Adrenal gland (tissue), 12 donors: ENCODE measurements around the gene SIX3. TPM values are rescaled to one million over a fixed set of nuclear protein-coding genes. Genes with fewer than 3 reads are reported as not detected.

ENCODE experiments used
- DNase-seq, 7 donors: peaks; one replicate each; pipeline ENCODE4 v3.0.0-alpha.2; 2019 to 2020
- H3K27ac ChIP-seq, 5 donors: fragments of 200-600 bp; sonication (generic) in 4 of 5; 1 replicate in 3 of 5; 2 replicates in 2 of 5; pipeline versions ENCODE4 v1.5.1 to v1.8.0; 2016 to 2020; ENCODE audit warnings: mild to moderate bottlenecking in 1 of 5
- H3K27me3 ChIP-seq: fragments of 200-600 bp; 2 replicates; pipeline ENCODE4 v1.8.0; 2021
- H3K36me3 ChIP-seq, 2 donors: fragments of 200-600 bp; replicated peaks in 1 of 2; 1 replicate in 1 of 2; 2 replicates in 1 of 2; pipeline versions ENCODE4 v1.5.1 to v1.8.0; 2018 to 2022
- H3K4me1 ChIP-seq, 2 donors: fragments of 200-600 bp; replicated peaks in 1 of 2; 1 replicate in 1 of 2; 2 replicates in 1 of 2; pipeline versions ENCODE4 v1.5.1 to v1.8.0; 2018 to 2021
- H3K4me3 ChIP-seq, 4 donors: fragments of 200-600 bp; sonication (generic) in 3 of 4; one replicate each; pipeline ENCODE4 v1.5.1; 2016 to 2018
- H3K9me3 ChIP-seq, 3 donors: fragments of 200-600 bp; sonication (generic) in 1 of 3; replicated peaks in 1 of 3; 1 replicate in 2 of 3; 2 replicates in 1 of 3; pipeline versions ENCODE4 v1.5.1 to v1.8.0; 2016 to 2021
- CTCF ChIP-seq, 6 experiments: fragments of 450-650 bp in 4 of 6; fragments of 200-600 bp in 2 of 6; sonication (generic) in 1 of 6; IDR thresholded peaks; 1 replicate in 5 of 6; 2 replicates in 1 of 6; pipeline versions ENCODE4 v1.5.1 to v1.8.0; 2016 to 2021; ENCODE audit warnings: antibody characterized with exemption in 6 of 6, mild to moderate bottlenecking in 2 of 6, moderate library complexity in 1 of 6
- POLR2A ChIP-seq, 2 donors: fragments of 450-650 bp; IDR thresholded peaks; one replicate each; pipeline ENCODE4 v1.6.1; 2017; ENCODE audit warnings: antibody characterized with exemption in 2 of 2, mild to moderate bottlenecking in 2 of 2, moderate library complexity in 1 of 2
- WGBS, 4 donors: extraction: QIAGEN DNeasy Blood & Tissue Kit in 2 of 4; methylation state at CpG; one replicate each; pipeline versions ENCODE4 v1.1.5 to v1.1.7; 2013 to 2017; 5-methylcytosine and 5-hydroxymethylcytosine counted together
- intact Hi-C, 2 donors: fragments of 100-400 bp; cut with DNase I; formaldehyde crosslinking; loops; one replicate each; pipeline versions ENCODE4 v1.14.1 to v1.15.0; 2022 to 2023
- polyA plus RNA-seq, 3 donors: library from polyadenylated mRNA; stranded (reverse); fragments of 200-250 nt in 2 of 3; fragments of 350-450 nt in 1 of 3; fragmentation: Illumina TruSeq in 1 of 3; extraction: RNeasy Lipid Tissue Mini Kit (QIAGEN cat#74804) in 1 of 3; gene quantifications; one replicate each; pipeline ENCODE4 v1.2.3, GENCODE V29; 2013 to 2014
- total RNA-seq, 9 donors: library from RNA; depleted of rRNA in 4 of 9; stranded (reverse); fragments of >200 nt in 4 of 9; fragments of 120-200 nt in 1 of 9; fragmentation: NEBNext Ultra II Directional in 1 of 9; extraction: Animal tissue kit (Norgen Biotek cat#: 25700) in 1 of 9; gene quantifications; one replicate each; pipeline versions ENCODE4 v1.1.0 to v1.2.4, GENCODE V29; 2013 to 2023
- donor health status: healthy with polysubstance abuse.
- donor health status: Bipolar disorder and iron deficiency.
- donor health status: DM: yes; HTN: yes; CAD: no.
- donor health status: DM: no; HTN: no; CAD: no.
- donor health status: DM: no; HTN: no; CAD: no.
- donor health status: DM: yes; HTN: yes; CAD: no.

SIX3 gene
- total and polyA plus RNA-seq, 12 donors = not detected

GRCh38 chr2:44964752-44965236 is 23.3 kb downstream of the SIX3 start:
- Histone ChIP-seq H3K4me1 (no peaks in the 10 kb centered on the region), H3K27ac (no peak overlapping the region), H3K36me3 (no peaks in the 10 kb centered on the region), H3K9me3 (no peaks in the 10 kb centered on the region), H3K4me3 (no peak overlapping the region), H3K27me3 (peaks cover 9% of the 10 kb centered on the region)
- TF ChIP-seq POLR2A (IDR thresholded peaks at IDR 0.05) = no peak
- TF ChIP-seq CTCF (IDR thresholded peaks at IDR 0.05) = no peak
- 24 to 54% (median 27%) methylated on average over 6 to 16 of the region's 16 CpGs for WGBS, 4 donors
- intact Hi-C loops = no loop called here
- DNase-seq = no peak

GRCh38 chr2:44965684-44966083 is 24.2 kb downstream of the SIX3 start:
- H3K4me3 ChIP-seq = no peak overlapping the region
- no peaks in the 10 kb centered on the region for H3K36me3 ChIP-seq
- H3K27me3 ChIP-seq = peaks cover 9% of the 10 kb centered on the region
- no peak overlapping the region for H3K27ac ChIP-seq
- 89 to 94% (median 92%) methylated on average over 2 of the region's 2 CpGs for WGBS, 4 donors
- TF ChIP-seq CTCF (IDR thresholded peaks at IDR 0.05) (no peak), POLR2A (IDR thresholded peaks at IDR 0.05) (no peak)
- no peaks in the 10 kb centered on the region for H3K4me1 ChIP-seq
- no peak for DNase-seq
- no peaks in the 10 kb centered on the region for H3K9me3 ChIP-seq
- intact Hi-C loops = no loop called here

- H3K27ac ChIP-seq = no peak overlapping the region
- intact Hi-C loops = no loop called here
- no peaks in the 10 kb centered on the region for H3K4me1 ChIP-seq
- no peak overlapping the region for H3K4me3 ChIP-seq
- peak in 1 of 7 donors; percentile 3 for DNase-seq
- TF ChIP-seq POLR2A (IDR thresholded peaks at IDR 0.05) (no peak), CTCF (IDR thresholded peaks at IDR 0.05) (no peak)
- peaks cover 10% of the 10 kb centered on the region for H3K27me3 ChIP-seq
- 69 to 89% (median 71%) methylated on average over 6 of the region's 6 CpGs for WGBS, 4 donors
- H3K9me3 ChIP-seq = no peaks in the 10 kb centered on the region
- H3K36me3 ChIP-seq = no peaks in the 10 kb centered on the region
Observed at GRCh38 chr2:44967056-44967455, 25.6 kb downstream of the SIX3 start.

GRCh38 chr2:44967727-44968432 is 26.4 kb downstream of the SIX3 start:
- Histone ChIP-seq H3K4me1 (no peaks in the 10 kb centered on the region), H3K36me3 (no peaks in the 10 kb centered on the region), H3K9me3 (no peaks in the 10 kb centered on the region), H3K27ac (no peak overlapping the region), H3K27me3 (peaks cover 13% of the 10 kb centered on the region), H3K4me3 (no peak overlapping the region)
- TF ChIP-seq POLR2A (IDR thresholded peaks at IDR 0.05) (no peak), CTCF (IDR thresholded peaks at IDR 0.05) (no peak)
- peak in 1 of 7 donors; percentile 2 for DNase-seq
- intact Hi-C loops = no loop called here
- WGBS, 4 donors = 84 to 91% (median 87%) methylated on average over 5 of the region's 5 CpGs
